ENCODE measurements around the gene HSPA1L.

Gene HSPA1L

GRCh38 chr6:31769684-31770371 lies 45.3 kb downstream of the HSPA1L start:
- H3K4me3 ChIP-seq (ENCODE audit: low read length): no peak overlapping the region
- peak; percentile 87 for TF ChIP-seq CTCF (conservative IDR thresholded peaks at IDR 0.05; ENCODE audit: low read depth, low read length)
- DNase-seq (ENCODE audit: low read depth): no peak

GRCh38 chr6:31768363-31769257 lies 46.5 kb downstream of the HSPA1L start:
- DNase-seq (ENCODE audit: low read depth): no peak
- H3K4me3 ChIP-seq (ENCODE audit: low read length): no peak overlapping the region
- TF ChIP-seq CTCF (conservative IDR thresholded peaks at IDR 0.05; ENCODE audit: low read depth, low read length): no peak

GRCh38 chr6:31767096-31767645 lies 47.9 kb downstream of the HSPA1L start:
- DNase-seq (ENCODE audit: low read depth): no peak
- TF ChIP-seq CTCF (conservative IDR thresholded peaks at IDR 0.05; ENCODE audit: low read depth, low read length): no peak
- H3K4me3 ChIP-seq (ENCODE audit: low read length): no peak overlapping the region

GRCh38 chr6:31765910-31766794 lies 48.9 kb downstream of the HSPA1L start:
- peak overlapping the region; percentile 37 for H3K4me3 ChIP-seq (ENCODE audit: low read length)
- DNase-seq (ENCODE audit: low read depth): no peak
- no peak for TF ChIP-seq CTCF (conservative IDR thresholded peaks at IDR 0.05; ENCODE audit: low read depth, low read length)

- no peak for DNase-seq (ENCODE audit: low read depth)
- H3K4me3 ChIP-seq (ENCODE audit: low read length): no peak overlapping the region
- no peak for TF ChIP-seq CTCF (conservative IDR thresholded peaks at IDR 0.05; ENCODE audit: low read depth, low read length)
Observed at GRCh38 chr6:31765559-31765909, 49.5 kb downstream of the HSPA1L start.

GRCh38 chr6:31764198-31764597 lies 50.9 kb downstream of the HSPA1L start:
- no peak for DNase-seq (ENCODE audit: low read depth)
- no peak overlapping the region for H3K4me3 ChIP-seq (ENCODE audit: low read length)
- no peak for TF ChIP-seq CTCF (conservative IDR thresholded peaks at IDR 0.05; ENCODE audit: low read depth, low read length)

Measured in retinal pigment epithelial cell (primary cell).